ENCODE results near the gene MICAL3.

DNA sequence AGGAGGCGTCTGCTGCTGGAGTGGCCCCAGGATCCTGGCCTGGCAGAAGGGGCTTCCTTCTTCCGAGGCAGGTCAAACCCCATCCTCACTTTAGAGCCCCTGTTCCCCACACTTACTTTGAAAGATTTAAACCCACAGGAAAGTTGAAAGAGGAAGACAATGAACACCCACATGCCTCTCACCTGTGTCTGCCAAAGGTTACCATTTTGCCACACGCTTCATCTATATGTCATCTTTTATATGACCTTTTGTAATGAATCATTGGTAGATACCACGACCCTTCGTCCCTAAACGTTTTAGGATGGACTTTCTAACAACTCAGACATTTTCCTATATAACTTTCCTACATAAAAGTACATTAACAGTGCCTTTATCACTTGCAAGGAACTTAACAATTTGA is 210.3 kb downstream of the MICAL3 start:
- TF ChIP-seq, protein P1, sequence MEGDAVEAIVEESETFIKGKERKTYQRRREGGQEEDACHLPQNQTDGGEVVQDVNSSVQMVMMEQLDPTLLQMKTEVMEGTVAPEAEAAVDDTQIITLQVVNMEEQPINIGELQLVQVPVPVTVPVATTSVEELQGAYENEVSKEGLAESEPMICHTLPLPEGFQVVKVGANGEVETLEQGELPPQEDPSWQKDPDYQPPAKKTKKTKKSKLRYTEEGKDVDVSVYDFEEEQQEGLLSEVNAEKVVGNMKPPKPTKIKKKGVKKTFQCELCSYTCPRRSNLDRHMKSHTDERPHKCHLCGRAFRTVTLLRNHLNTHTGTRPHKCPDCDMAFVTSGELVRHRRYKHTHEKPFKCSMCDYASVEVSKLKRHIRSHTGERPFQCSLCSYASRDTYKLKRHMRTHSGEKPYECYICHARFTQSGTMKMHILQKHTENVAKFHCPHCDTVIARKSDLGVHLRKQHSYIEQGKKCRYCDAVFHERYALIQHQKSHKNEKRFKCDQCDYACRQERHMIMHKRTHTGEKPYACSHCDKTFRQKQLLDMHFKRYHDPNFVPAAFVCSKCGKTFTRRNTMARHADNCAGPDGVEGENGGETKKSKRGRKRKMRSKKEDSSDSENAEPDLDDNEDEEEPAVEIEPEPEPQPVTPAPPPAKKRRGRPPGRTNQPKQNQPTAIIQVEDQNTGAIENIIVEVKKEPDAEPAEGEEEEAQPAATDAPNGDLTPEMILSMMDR (IDR thresholded peaks at IDR 0.05): no peak
- TF ChIP-seq POLR2A (IDR thresholded peaks at IDR 0.05): no peak
